ENCODE measurements around the gene HPSE2. TPM values are rescaled to one million over a fixed set of nuclear protein-coding genes. Genes with fewer than 3 reads are reported as not detected.

Gene HPSE2
- total RNA-seq, 2 experiments from 2014 or later, result not detected

DNA sequence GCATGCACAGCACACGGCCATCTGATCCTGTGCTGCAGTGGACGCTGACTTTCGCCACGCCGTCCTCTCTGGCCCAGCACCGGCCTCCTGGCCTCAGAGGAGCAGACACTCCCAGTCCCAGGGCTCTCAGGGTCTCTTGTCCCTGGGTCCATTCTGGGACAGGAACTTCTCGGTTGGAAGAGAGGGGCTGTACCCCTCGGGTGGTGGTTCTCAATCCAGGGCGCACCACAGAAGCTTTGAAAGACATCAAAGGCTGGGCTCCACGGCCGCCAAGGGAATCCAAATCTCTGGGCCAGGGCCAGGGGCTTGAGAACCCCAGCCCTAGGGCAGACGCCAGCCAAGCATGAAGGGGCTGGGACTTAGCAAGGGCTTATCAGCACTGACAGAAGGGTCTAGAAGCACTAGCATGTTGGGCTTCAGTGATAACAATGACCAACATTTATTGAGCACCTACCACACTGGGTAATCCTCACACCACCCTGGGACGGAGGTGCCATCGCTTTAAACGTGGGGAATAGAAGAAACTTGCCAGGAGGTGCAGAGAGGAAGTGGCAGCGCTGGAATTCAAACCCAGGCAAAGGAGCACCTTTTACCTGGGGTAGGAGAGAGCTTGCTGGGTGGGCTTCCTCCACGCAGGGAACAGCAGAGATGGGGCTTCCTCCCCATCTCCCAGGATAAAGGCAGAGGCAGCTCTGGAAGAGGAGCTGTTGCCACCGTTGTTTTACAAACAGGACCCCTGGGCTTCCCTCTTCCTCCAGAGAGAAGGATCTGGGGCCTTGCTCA is 818.9 kb downstream of the HPSE2 start:
- H3K9me3 Mint-ChIP-seq, result no peaks in the 10 kb centered on the region
- H3K27me3 Mint-ChIP-seq, result no peaks in the 10 kb centered on the region
- ATAC-seq (no peak), DNase-seq (no peak)
- intact Hi-C loops (cut with micrococcal nuclease), result no loop called here
- peaks cover 5% of the 10 kb centered on the region for H3K36me3 Mint-ChIP-seq (ENCODE audit: low read depth)
- H3K4me1 Mint-ChIP-seq (ENCODE audit: low read depth), result peaks cover 20% of the 10 kb centered on the region
- no peak overlapping the region for H3K4me3 Mint-ChIP-seq
- no peak overlapping the region for H3K27ac Mint-ChIP-seq
- TF ChIP-seq, protein P1, sequence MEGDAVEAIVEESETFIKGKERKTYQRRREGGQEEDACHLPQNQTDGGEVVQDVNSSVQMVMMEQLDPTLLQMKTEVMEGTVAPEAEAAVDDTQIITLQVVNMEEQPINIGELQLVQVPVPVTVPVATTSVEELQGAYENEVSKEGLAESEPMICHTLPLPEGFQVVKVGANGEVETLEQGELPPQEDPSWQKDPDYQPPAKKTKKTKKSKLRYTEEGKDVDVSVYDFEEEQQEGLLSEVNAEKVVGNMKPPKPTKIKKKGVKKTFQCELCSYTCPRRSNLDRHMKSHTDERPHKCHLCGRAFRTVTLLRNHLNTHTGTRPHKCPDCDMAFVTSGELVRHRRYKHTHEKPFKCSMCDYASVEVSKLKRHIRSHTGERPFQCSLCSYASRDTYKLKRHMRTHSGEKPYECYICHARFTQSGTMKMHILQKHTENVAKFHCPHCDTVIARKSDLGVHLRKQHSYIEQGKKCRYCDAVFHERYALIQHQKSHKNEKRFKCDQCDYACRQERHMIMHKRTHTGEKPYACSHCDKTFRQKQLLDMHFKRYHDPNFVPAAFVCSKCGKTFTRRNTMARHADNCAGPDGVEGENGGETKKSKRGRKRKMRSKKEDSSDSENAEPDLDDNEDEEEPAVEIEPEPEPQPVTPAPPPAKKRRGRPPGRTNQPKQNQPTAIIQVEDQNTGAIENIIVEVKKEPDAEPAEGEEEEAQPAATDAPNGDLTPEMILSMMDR (IDR thresholded peaks at IDR 0.05), result no peak
- ChIA-PET CTCF (interaction anchor here (1.1 to 4.2 kb wide), 2 partner anchors 9 kb away, joined by 4 to 25 read pairs; no protein-coding TSS in a partner anchor), POLR2A (no interaction called here)

DNA sequence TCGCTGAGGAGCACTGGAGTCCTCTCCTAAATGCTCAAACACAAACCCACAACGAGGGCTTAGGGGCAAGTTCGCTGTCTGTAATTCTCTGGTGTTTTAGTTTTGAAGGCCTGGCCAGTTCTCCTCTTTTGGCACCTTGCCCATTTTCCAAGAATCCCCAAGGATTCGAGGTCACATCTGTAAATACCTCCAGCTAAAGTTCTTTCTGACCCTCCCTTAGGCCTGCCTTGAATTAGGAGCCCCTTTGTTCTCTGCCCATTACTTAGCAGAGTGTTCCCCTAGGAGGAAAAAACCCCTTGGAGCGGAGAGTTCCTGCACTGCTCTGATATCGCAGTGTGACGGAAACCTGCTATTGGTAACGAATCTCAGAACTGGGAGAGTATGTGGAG is 819.9 kb downstream of the HPSE2 start:
- no peak overlapping the region for H3K4me3 Mint-ChIP-seq
- H3K9me3 Mint-ChIP-seq, result no peaks in the 10 kb centered on the region
- peaks cover 20% of the 10 kb centered on the region for H3K4me1 Mint-ChIP-seq (ENCODE audit: low read depth)
- ATAC-seq (no peak), DNase-seq (no peak)
- H3K27ac Mint-ChIP-seq, result no peak overlapping the region
- ChIA-PET CTCF (interaction anchor here (4.2 kb wide), 1 partner anchor 10 kb away, joined by 25 read pairs; no protein-coding TSS in a partner anchor), POLR2A (interaction anchor here (0.6 to 1.0 kb wide), 3 partner anchors 12 to 99 kb away, joined by 3 to 4 read pairs (median 3); no protein-coding TSS in a partner anchor)
- H3K27me3 Mint-ChIP-seq, result no peaks in the 10 kb centered on the region
- H3K36me3 Mint-ChIP-seq (ENCODE audit: low read depth), result peaks cover 5% of the 10 kb centered on the region
- TF ChIP-seq, protein P1 (IDR thresholded peaks at IDR 0.05), result no peak
- intact Hi-C loops (cut with micrococcal nuclease), result no loop called here

DNA sequence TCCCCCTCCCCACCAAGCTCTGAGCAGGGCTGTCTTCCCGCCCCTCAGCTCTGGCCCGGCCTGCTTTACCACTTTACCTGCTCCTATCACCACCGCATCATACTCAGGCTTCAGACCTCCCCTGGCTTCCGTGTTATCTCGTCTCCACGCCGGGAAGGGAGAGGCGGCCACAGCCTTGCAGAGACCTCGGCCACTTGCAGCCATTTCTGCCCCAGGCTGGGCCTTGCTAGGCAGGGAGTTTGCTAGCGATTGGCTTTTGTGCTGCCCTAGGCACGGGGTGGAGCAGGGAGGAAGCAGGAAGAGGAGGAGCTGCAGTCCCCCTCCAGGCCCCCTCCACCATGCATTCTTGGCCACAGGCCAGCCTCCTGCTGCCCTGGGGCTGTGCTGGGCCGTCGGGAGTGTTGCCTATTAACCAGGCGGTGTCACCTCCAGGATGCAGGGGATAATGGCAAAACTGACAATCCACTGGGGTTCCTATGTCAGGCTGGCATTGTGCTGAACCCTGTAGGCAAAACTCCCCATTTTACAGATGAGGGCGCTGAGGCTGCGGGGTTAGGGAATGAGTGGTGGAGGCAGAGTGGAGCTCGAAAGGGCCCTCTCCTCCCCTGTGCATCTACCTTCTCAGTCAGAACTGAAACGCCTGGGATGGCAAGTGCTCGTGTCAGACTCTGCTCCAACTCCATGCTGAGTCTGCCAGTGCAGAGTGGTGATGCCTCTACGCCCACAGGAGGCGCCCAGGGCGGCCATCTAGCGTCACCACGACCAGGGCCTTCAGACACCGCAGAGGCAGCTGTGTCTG is 820.5 kb downstream of the HPSE2 start, which contains the start of gene PYROXD2:
PYROXD2 (minus strand) TSS at position 251 of the 799 bp plus-strand sequence; CDS start at position 204, 47 bp downstream.
- intact Hi-C loops (cut with micrococcal nuclease), result no loop called here
- ChIA-PET POLR2A (interaction anchor here (0.6 to 1.5 kb wide), 5 partner anchors 11 to 99 kb away, joined by 3 to 5 read pairs (median 4); no protein-coding TSS in a partner anchor), CTCF (interaction anchor here (4.2 kb wide), 1 partner anchor 11 kb away, joined by 25 read pairs; no protein-coding TSS in a partner anchor)
- Mint-ChIP-seq H3K4me1 (ENCODE audit: low read depth) (peaks cover 20% of the 10 kb centered on the region), H3K9me3 (no peaks in the 10 kb centered on the region), H3K4me3 (peak within 1 kb of the TSS; percentile 88), H3K36me3 (ENCODE audit: low read depth) (peaks cover 5% of the 10 kb centered on the region), H3K27ac (peak within 1 kb of the TSS; percentile 95), H3K27me3 (no peaks in the 10 kb centered on the region)
- TF ChIP-seq, protein P1 (IDR thresholded peaks at IDR 0.05), result no peak
- DNase-seq (peak; percentile 71), ATAC-seq (peak; percentile 93)

DNA sequence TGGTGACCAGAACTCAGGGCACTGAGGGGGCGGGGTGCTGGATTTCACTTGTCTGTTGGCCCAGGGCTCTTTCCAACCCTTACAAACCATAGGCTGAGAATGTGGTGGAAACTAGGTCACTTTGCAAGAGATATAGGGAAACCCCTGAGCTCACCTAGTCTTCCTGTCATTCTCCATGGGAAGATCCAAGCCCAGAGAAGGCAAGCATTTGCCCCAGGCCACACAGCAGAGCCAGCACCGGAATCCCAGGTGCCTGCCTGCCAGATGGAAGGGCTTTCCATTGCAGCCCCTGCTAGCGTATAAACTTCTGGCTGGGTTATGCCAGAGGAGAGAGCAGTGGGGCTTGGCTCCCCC is 821.1 kb downstream of the HPSE2 start:
- Mint-ChIP-seq H3K9me3 (no peaks in the 10 kb centered on the region), H3K4me3 (peak overlapping the region; percentile 88), H3K27me3 (no peaks in the 10 kb centered on the region), H3K4me1 (ENCODE audit: low read depth) (peaks cover 20% of the 10 kb centered on the region), H3K36me3 (ENCODE audit: low read depth) (peaks cover 3% of the 10 kb centered on the region), H3K27ac (peak overlapping the region; percentile 95)
- CTCF ChIA-PET, result interaction anchor here (4.2 kb wide), 1 partner anchor 11 kb away, joined by 25 read pairs; no protein-coding TSS in a partner anchor
- ATAC-seq (no peak), DNase-seq (peak; percentile 13)
- TF ChIP-seq, protein P1 (IDR thresholded peaks at IDR 0.05), result no peak
- intact Hi-C loops (cut with micrococcal nuclease), result no loop called here
- POLR2A ChIA-PET, result interaction anchor here (0.9 to 1.5 kb wide), 3 partner anchors 23 to 31 kb away, joined by 3 to 5 read pairs (median 4); no protein-coding TSS in a partner anchor
